Activated CD4-positive, alpha-beta T cell treated with anti-CD3 and anti-CD28 coated beads for 36 hours (primary cell): Measurements from ENCODE around the gene ALDH3A1. TPM values are rescaled to one million over a fixed set of nuclear protein-coding genes. Genes with fewer than 3 reads are reported as not detected.

Experiments used
- ATAC-seq: fragments of 200-7000 bp; cut with Tn5 transposase; one replicate; pipeline ENCODE4 v1.10.0; 2021; ENCODE audit warnings: mild to moderate bottlenecking, moderate library complexity
- CTCF ChIA-PET: fragments of 350-600 bp; sonication (Branson Sonifier 250); formaldehyde crosslinking; loops from one replicate; lab custom pipeline; 2021; ENCODE audit warnings: antibody characterized with exemption; lab: Charles Lee
- POLR2A ChIA-PET: fragments of 350-600 bp; sonication (Branson Sonifier 250); formaldehyde crosslinking; loops from one replicate; lab custom pipeline; 2021; ENCODE audit warnings: antibody characterized with exemption, inconsistent platforms; lab: Charles Lee
- DNase-seq: peaks from one replicate; pipeline ENCODE4 v3.0.0-alpha.2; 2020
- H3K27ac Mint-ChIP-seq: one replicate; pipeline ENCODE4 v1.8.0; 2021; ENCODE audit warnings: mixed read lengths
- H3K27me3 Mint-ChIP-seq: one replicate; pipeline ENCODE4 v1.8.0; 2021; ENCODE audit warnings: mixed read lengths
- H3K36me3 Mint-ChIP-seq: one replicate; pipeline ENCODE4 v1.8.0; 2021; ENCODE audit warnings: low read depth, mixed read lengths
- H3K4me1 Mint-ChIP-seq: one replicate; pipeline ENCODE4 v1.8.0; 2021; ENCODE audit warnings: mixed read lengths
- H3K4me3 Mint-ChIP-seq: one replicate; pipeline ENCODE4 v1.8.0; 2021; ENCODE audit warnings: mild to moderate bottlenecking, moderate library complexity, mixed read lengths
- H3K9me3 Mint-ChIP-seq: one replicate; pipeline ENCODE4 v1.8.0; 2021; ENCODE audit warnings: low read depth, mixed read lengths
- intact Hi-C, 2 experiments: fragments of 100-400 bp; cut with DNase I in 1 of 2; cut with micrococcal nuclease in 1 of 2; formaldehyde crosslinking; loops; one replicate each; pipeline versions ENCODE4 v1.14.2 to v1.15.1; 2022 to 2024; cut with DNase I, micrococcal nuclease
- total RNA-seq, 2 experiments: library from RNA; stranded (reverse); gene quantifications; one replicate each; pipeline ENCODE4 v1.2.3, GENCODE V29; 2021

ALDH3A1 gene
- total RNA-seq = not detected

DNA sequence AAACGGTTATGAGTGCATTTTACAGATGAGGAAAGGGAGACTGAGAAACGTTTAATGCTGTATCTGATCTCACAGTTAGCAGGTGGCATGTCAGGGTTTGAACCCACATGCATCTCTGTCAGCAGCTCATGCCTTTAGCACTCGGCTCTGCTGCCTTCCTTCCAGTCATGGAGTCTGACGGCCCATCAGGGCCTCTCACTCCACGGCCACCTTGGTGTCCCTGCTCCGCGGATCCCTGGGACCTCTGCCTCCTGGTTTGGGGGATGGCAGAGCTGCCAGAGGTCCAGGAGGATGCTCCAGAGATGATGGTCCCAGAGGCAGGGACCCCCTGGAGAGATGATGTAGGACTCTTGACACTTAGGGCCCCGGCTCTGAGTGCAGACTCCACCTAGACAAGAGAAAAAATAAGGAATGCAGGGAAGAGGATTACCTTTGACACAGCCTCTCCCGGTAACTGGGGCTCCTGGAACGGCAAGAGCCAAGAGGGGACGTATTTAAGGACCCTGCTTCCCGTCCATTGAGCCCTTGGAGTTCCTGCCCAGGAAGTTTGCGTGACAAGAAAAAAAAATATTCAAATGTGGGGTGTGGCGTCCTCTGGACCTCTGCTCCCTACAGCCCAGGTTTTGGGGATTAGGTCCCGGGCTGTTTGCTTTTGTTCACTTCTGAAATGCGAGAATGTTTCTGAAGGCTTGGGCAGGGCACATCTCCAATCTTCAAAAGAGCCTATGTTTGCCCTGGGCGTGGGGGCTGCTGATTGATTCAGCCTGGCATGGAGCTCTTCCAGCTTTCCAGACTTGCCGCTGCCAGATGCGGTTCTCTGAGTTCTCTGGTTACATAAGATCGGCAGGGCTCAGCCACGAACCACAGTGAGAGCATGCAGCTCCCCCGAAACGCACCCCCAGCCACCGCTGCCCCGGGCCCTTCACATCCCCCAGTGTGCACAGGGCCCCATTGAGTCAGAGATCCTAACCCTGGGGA, at the start of gene ALDH3A1:
ALDH3A1 (minus strand) TSS at position 470 of the 978 bp plus-strand sequence. CDS start 3,169 bp downstream, outside the sequence.
- CTCF ChIA-PET = interaction anchor here (2.6 kb wide), 1 partner anchor 14 kb away, joined by 9 read pairs; no protein-coding TSS in a partner anchor
- POLR2A ChIA-PET = no interaction called here

GRCh38 chr17:19796457-19796856, 48.4 kb upstream of the ALDH3A1 start:
- H3K36me3 Mint-ChIP-seq = peaks cover 76% of the 10 kb centered on the region

More for the DNA sequence above, at the start of gene ALDH3A1:
- intact Hi-C loops = loop anchor here (5.0 to 10.0 kb wide), 2 partner anchors 57 to 101 kb away; partner anchors contain the start of gene ALDH3A2 (in 1 of the 2)
- Mint-ChIP-seq H3K4me3 (no peak within 1 kb of the TSS), H3K36me3 (no peaks in the 10 kb centered on the region), H3K9me3 (no peaks in the 10 kb centered on the region), H3K27ac (no peak within 1 kb of the TSS), H3K27me3 (no peaks in the 10 kb centered on the region), H3K4me1 (peaks cover 11% of the 10 kb centered on the region)
- ATAC-seq (no peak), DNase-seq (no peak)

GRCh38 chr17:19791918-19792550, 43.9 kb upstream of the ALDH3A1 start:
- H3K27ac Mint-ChIP-seq = no peak overlapping the region
- CTCF ChIA-PET = no interaction called here
- POLR2A ChIA-PET = interaction anchor here (0.6 kb wide), 1 partner anchor 36 kb away, joined by 3 read pairs; no protein-coding TSS in a partner anchor

More at GRCh38 chr17:19796457-19796856, 48.4 kb upstream of the ALDH3A1 start:
- no peak overlapping the region for H3K4me3 Mint-ChIP-seq
- H3K27me3 Mint-ChIP-seq = no peaks in the 10 kb centered on the region
- H3K27ac Mint-ChIP-seq = no peak overlapping the region
- H3K9me3 Mint-ChIP-seq = peaks cover 17% of the 10 kb centered on the region
- peaks cover 8% of the 10 kb centered on the region for H3K4me1 Mint-ChIP-seq
- ChIA-PET POLR2A (no interaction called here), CTCF (no interaction called here)
- ATAC-seq (no peak), DNase-seq (no peak)
- intact Hi-C loops = no loop called here

GRCh38 chr17:19787733-19788357, 39.7 kb upstream of the ALDH3A1 start:
- ATAC-seq = peak; percentile 84
- CTCF ChIA-PET = interaction anchor here (0.9 to 1.4 kb wide), 2 partner anchors 10 to 12 kb away, joined by 4 to 5 read pairs; no protein-coding TSS in a partner anchor
- DNase-seq = peak; percentile 58

More at GRCh38 chr17:19791918-19792550, 43.9 kb upstream of the ALDH3A1 start:
- peaks cover 84% of the 10 kb centered on the region for H3K36me3 Mint-ChIP-seq
- peaks cover 7% of the 10 kb centered on the region for H3K4me1 Mint-ChIP-seq
- no peaks in the 10 kb centered on the region for H3K27me3 Mint-ChIP-seq
- ATAC-seq (no peak), DNase-seq (no peak)
- no peak overlapping the region for H3K4me3 Mint-ChIP-seq
- intact Hi-C loops = no loop called here
- peaks cover 13% of the 10 kb centered on the region for H3K9me3 Mint-ChIP-seq

GRCh38 chr17:19785854-19786253, 37.8 kb upstream of the ALDH3A1 start:
- no peaks in the 10 kb centered on the region for H3K27me3 Mint-ChIP-seq
- H3K36me3 Mint-ChIP-seq = peaks cover 44% of the 10 kb centered on the region
- CTCF ChIA-PET = interaction anchor here (1.0 to 1.4 kb wide), 2 partner anchors 24 to 35 kb away, joined by 3 to 5 read pairs; no protein-coding TSS in a partner anchor

More at GRCh38 chr17:19787733-19788357, 39.7 kb upstream of the ALDH3A1 start:
- H3K27ac Mint-ChIP-seq = no peak overlapping the region
- no peak overlapping the region for H3K4me3 Mint-ChIP-seq
- H3K27me3 Mint-ChIP-seq = no peaks in the 10 kb centered on the region
- POLR2A ChIA-PET = no interaction called here
- H3K9me3 Mint-ChIP-seq = no peaks in the 10 kb centered on the region
- peaks cover 7% of the 10 kb centered on the region for H3K4me1 Mint-ChIP-seq
- intact Hi-C loops = no loop called here
- H3K36me3 Mint-ChIP-seq = peaks cover 46% of the 10 kb centered on the region

GRCh38 chr17:19781488-19782458, 33.7 kb upstream of the ALDH3A1 start:
- Mint-ChIP-seq H3K36me3 (peaks cover 33% of the 10 kb centered on the region), H3K4me1 (peaks cover 8% of the 10 kb centered on the region), H3K4me3 (no peak overlapping the region), H3K27me3 (no peaks in the 10 kb centered on the region), H3K9me3 (no peaks in the 10 kb centered on the region), H3K27ac (peak overlapping the region; percentile 31)
- intact Hi-C loops = loop anchor here in 1 of 2 experiments (2.0 kb wide), 1 partner anchor 19 kb away; no protein-coding TSS in a partner anchor
- CTCF ChIA-PET = interaction anchor here (0.6 to 1.6 kb wide), 4 partner anchors 10 to 301 kb away, joined by 3 to 4 read pairs (median 4); no protein-coding TSS in a partner anchor
- DNase-seq (no peak), ATAC-seq (peak; percentile 61)
- POLR2A ChIA-PET = no interaction called here

More at GRCh38 chr17:19785854-19786253, 37.8 kb upstream of the ALDH3A1 start:
- Mint-ChIP-seq H3K4me1 (peaks cover 15% of the 10 kb centered on the region), H3K4me3 (no peak overlapping the region), H3K9me3 (no peaks in the 10 kb centered on the region), H3K27ac (no peak overlapping the region)
- intact Hi-C loops = no loop called here
- ATAC-seq (no peak), DNase-seq (no peak)
- POLR2A ChIA-PET = no interaction called here

DNA sequence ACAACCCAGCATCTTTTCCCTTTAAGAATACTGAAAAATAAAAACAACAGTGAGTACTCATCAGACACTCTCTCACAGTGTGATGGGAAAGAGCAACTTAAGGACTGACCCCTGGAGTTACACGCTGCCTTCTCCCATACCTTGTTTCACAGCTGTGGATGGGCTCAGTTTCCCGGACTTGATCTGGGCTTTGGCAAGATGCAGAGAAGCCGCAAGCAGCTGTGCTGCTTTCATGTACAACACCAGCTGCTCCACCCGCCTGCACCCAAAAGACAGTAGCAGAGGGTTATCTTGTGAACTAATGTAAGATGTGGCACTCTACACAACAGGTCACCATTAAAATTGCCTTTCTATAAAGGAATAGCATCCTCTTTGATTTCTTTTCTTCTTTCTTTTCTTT, 32.7 kb upstream of the ALDH3A1 start:
- peaks cover 10% of the 10 kb centered on the region for H3K4me1 Mint-ChIP-seq
- intact Hi-C loops = no loop called here
- H3K9me3 Mint-ChIP-seq = no peaks in the 10 kb centered on the region
- no peak for DNase-seq
- no peak for ATAC-seq
- no peak overlapping the region for H3K4me3 Mint-ChIP-seq
- CTCF ChIA-PET = interaction anchor here (1.5 kb wide), 1 partner anchor 35 kb away, joined by 3 read pairs; no protein-coding TSS in a partner anchor
- H3K27ac Mint-ChIP-seq = no peak overlapping the region
- H3K36me3 Mint-ChIP-seq = peaks cover 40% of the 10 kb centered on the region
- H3K27me3 Mint-ChIP-seq = no peaks in the 10 kb centered on the region
- POLR2A ChIA-PET = no interaction called here

DNA sequence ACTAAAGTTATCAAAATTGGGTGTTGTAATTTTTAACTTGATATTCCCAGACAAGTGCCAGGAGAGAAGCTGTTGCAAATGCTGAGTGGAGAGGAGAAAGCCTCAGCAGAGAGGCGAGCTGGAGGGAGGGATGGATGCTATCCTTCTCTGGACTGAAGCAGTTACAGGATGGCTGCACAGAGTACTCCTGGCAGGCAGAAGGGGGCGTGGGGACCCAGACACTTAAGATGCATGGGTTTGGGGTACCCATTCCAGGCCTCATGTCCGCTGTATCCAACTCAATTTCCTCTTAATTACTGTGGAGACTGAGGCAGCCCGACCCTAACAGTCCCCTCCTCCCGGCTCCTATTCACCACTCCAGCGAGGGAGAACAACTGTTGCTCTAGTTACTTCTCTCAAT, 25.4 kb upstream of the ALDH3A1 start:
- H3K4me3 Mint-ChIP-seq = no peak overlapping the region
- no peak overlapping the region for H3K27ac Mint-ChIP-seq
- peaks cover 58% of the 10 kb centered on the region for H3K4me1 Mint-ChIP-seq
- CTCF ChIA-PET = interaction anchor here (0.6 to 3.5 kb wide), 3 partner anchors 11 to 98 kb away, joined by 3 to 30 read pairs (median 3); no protein-coding TSS in a partner anchor
- no peaks in the 10 kb centered on the region for H3K27me3 Mint-ChIP-seq
- peaks cover 26% of the 10 kb centered on the region for H3K36me3 Mint-ChIP-seq
- POLR2A ChIA-PET = no interaction called here
- ATAC-seq = no peak
- intact Hi-C loops = no loop called here
- DNase-seq = no peak
- H3K9me3 Mint-ChIP-seq = no peaks in the 10 kb centered on the region

DNA sequence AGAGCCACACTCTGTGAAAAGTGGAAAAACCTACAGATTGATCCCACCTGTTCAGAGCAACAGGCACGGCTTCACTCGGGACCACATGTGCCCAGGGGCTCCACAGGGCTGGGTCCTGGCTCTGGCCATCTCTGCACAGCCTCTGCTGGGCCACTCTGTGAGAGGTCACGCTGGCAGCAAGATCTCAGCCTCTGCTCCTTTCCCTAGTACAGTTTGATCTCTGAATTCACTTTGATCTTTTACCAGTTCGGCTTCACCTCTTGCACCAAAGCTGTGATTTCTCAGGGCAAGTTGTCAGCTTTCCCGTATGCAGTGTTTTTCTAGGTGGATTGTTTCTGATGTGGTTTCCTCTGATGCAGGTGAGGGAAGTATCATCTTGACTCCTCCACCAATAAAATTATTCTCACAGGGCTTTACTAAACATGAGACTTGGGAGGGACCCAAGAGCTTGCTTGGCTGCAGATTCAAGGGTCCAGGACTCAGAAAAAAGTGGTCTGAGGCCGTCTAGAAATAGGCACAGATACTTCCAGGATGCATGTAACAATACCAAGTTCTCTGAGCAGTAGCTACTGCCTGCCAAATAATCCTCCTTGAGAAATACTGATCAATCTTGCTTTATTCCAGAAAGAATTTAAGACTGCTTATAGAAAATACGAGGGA, 24.0 kb upstream of the ALDH3A1 start:
- peaks cover 70% of the 10 kb centered on the region for H3K4me1 Mint-ChIP-seq
- H3K27ac Mint-ChIP-seq = no peak overlapping the region
- peak; percentile 75 for ATAC-seq
- CTCF ChIA-PET = interaction anchor here (0.7 to 3.5 kb wide), 4 partner anchors 10 to 523 kb away, joined by 3 to 30 read pairs (median 4); no protein-coding TSS in a partner anchor
- peak; percentile 38 for DNase-seq
- H3K27me3 Mint-ChIP-seq = no peaks in the 10 kb centered on the region
- POLR2A ChIA-PET = no interaction called here
- intact Hi-C loops = no loop called here
- H3K9me3 Mint-ChIP-seq = no peaks in the 10 kb centered on the region
- H3K36me3 Mint-ChIP-seq = peaks cover 16% of the 10 kb centered on the region
- no peak overlapping the region for H3K4me3 Mint-ChIP-seq
